ENCODE results near the gene TDRD7. TPM values are rescaled to one million over a fixed set of nuclear protein-coding genes. Genes with fewer than 3 reads are reported as not detected.

Gene TDRD7
- total RNA-seq, 1 experiment from 2014 or later = 2.8 TPM

- ATAC-seq (peak; percentile 57), DNase-seq (ENCODE audit: low spot score) (no peak)
- H3K36me3 Mint-ChIP-seq = no peaks in the 10 kb centered on the region
- TF ChIP-seq CTCF (IDR thresholded peaks at IDR 0.05) (no peak), HMGA2 (CRISPR knock-in tag; IDR thresholded peaks at IDR 0.05) (no peak), MYBL2 (CRISPR knock-in tag; IDR thresholded peaks at IDR 0.05) (no peak), SOX15 (CRISPR knock-in tag; IDR thresholded peaks at IDR 0.05) (no peak), JUN (CRISPR knock-in tag; IDR thresholded peaks at IDR 0.05) (no peak), OVOL2 (CRISPR knock-in tag; IDR thresholded peaks at IDR 0.05; ENCODE audit: borderline replicate concordance) (no peak), TEAD4 (CRISPR knock-in tag; IDR thresholded peaks at IDR 0.05) (no peak), ZNF416 (CRISPR knock-in tag; IDR thresholded peaks at IDR 0.05) (no peak), IRF2 (CRISPR knock-in tag; IDR thresholded peaks at IDR 0.05; ENCODE audit: borderline replicate concordance, low read depth) (no peak), CREM (CRISPR knock-in tag; IDR thresholded peaks at IDR 0.05) (no peak), ZNF512 (CRISPR knock-in tag; IDR thresholded peaks at IDR 0.05; ENCODE audit: borderline replicate concordance) (no peak), CDX4 (CRISPR knock-in tag; IDR thresholded peaks at IDR 0.05; ENCODE audit: borderline replicate concordance) (no peak), SMAD4 (CRISPR knock-in tag; IDR thresholded peaks at IDR 0.05) (no peak), ATF6 (CRISPR knock-in tag; IDR thresholded peaks at IDR 0.05) (no peak), RORB (CRISPR knock-in tag; IDR thresholded peaks at IDR 0.05) (no peak)
- TF ChIP-seq, protein P1, sequence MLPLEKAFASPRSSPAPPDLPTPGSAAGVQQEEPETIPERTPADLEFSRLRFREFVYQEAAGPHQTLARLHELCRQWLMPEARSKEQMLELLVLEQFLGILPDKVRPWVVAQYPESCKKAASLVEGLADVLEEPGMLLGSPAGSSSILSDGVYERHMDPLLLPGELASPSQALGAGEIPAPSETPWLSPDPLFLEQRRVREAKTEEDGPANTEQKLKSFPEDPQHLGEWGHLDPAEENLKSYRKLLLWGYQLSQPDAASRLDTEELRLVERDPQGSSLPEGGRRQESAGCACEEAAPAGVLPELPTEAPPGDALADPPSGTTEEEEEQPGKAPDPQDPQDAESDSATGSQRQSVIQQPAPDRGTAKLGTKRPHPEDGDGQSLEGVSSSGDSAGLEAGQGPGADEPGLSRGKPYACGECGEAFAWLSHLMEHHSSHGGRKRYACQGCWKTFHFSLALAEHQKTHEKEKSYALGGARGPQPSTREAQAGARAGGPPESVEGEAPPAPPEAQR (CRISPR knock-in tag; IDR thresholded peaks at IDR 0.05) = no peak
- TF ChIP-seq, protein P2, sequence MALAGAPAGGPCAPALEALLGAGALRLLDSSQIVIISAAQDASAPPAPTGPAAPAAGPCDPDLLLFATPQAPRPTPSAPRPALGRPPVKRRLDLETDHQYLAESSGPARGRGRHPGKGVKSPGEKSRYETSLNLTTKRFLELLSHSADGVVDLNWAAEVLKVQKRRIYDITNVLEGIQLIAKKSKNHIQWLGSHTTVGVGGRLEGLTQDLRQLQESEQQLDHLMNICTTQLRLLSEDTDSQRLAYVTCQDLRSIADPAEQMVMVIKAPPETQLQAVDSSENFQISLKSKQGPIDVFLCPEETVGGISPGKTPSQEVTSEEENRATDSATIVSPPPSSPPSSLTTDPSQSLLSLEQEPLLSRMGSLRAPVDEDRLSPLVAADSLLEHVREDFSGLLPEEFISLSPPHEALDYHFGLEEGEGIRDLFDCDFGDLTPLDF (CRISPR knock-in tag; IDR thresholded peaks at IDR 0.05) = no peak
- TF ChIP-seq, protein P3, sequence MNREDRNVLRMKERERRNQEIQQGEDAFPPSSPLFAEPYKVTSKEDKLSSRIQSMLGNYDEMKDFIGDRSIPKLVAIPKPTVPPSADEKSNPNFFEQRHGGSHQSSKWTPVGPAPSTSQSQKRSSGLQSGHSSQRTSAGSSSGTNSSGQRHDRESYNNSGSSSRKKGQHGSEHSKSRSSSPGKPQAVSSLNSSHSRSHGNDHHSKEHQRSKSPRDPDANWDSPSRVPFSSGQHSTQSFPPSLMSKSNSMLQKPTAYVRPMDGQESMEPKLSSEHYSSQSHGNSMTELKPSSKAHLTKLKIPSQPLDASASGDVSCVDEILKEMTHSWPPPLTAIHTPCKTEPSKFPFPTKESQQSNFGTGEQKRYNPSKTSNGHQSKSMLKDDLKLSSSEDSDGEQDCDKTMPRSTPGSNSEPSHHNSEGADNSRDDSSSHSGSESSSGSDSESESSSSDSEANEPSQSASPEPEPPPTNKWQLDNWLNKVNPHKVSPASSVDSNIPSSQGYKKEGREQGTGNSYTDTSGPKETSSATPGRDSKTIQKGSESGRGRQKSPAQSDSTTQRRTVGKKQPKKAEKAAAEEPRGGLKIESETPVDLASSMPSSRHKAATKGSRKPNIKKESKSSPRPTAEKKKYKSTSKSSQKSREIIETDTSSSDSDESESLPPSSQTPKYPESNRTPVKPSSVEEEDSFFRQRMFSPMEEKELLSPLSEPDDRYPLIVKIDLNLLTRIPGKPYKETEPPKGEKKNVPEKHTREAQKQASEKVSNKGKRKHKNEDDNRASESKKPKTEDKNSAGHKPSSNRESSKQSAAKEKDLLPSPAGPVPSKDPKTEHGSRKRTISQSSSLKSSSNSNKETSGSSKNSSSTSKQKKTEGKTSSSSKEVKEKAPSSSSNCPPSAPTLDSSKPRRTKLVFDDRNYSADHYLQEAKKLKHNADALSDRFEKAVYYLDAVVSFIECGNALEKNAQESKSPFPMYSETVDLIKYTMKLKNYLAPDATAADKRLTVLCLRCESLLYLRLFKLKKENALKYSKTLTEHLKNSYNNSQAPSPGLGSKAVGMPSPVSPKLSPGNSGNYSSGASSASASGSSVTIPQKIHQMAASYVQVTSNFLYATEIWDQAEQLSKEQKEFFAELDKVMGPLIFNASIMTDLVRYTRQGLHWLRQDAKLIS (CRISPR knock-in tag; IDR thresholded peaks at IDR 0.05; ENCODE audit: borderline replicate concordance) = no peak
- peaks cover 9% of the 10 kb centered on the region for H3K4me1 Mint-ChIP-seq
- ChIA-PET POLR2A (no interaction called here), CTCF (interaction anchor here (1.1 to 1.9 kb wide), 3 partner anchors 9 to 158 kb away, joined by 3 to 11 read pairs (median 5); no protein-coding TSS in a partner anchor)
- no peaks in the 10 kb centered on the region for H3K27me3 Mint-ChIP-seq (ENCODE audit: low read depth)
- no peaks in the 10 kb centered on the region for H3K9me3 Mint-ChIP-seq
- H3K4me3 Mint-ChIP-seq = no peak overlapping the region
- H3K27ac Mint-ChIP-seq = no peak overlapping the region
Observed at GRCh38 chr9:97440160-97440559, 28.3 kb downstream of the TDRD7 start.

All from WTC11 (cell line).